HL-60 (cell line): ENCODE results near the gene CYREN.

Experiments
- CTCF ChIP-seq: IDR thresholded peaks from one replicate; pipeline ENCODE4 v1.5.1; 2011; ENCODE audit warnings: low read length, control low read depth, inconsistent platforms; ENCODE audit not compliant: insufficient read depth
- POLR2AphosphoS5 ChIP-seq: IDR thresholded peaks from 2 replicates; pipeline ENCODE4 v1.6.1; 2012; ENCODE audit warnings: low read depth
- REST ChIP-seq: IDR thresholded peaks from 2 replicates; pipeline ENCODE4 v1.6.1; 2012; ENCODE audit warnings: low read depth; ENCODE audit not compliant: insufficient replicate concordance
- SPI1 ChIP-seq: IDR thresholded peaks from 2 replicates; pipeline ENCODE4 v1.6.1; 2012; ENCODE audit warnings: low read depth, mild to moderate bottlenecking, borderline replicate concordance

GRCh38 chr7:135215698-135216097, 45.2 kb upstream of the CYREN start:
- TF ChIP-seq CTCF: no peak
- TF ChIP-seq POLR2AphosphoS5: no peak
- TF ChIP-seq REST: no peak
- no peak for TF ChIP-seq SPI1
